GM12878 (cell line): ENCODE results near the gene ASAH2. TPM values are rescaled to one million over a fixed set of nuclear protein-coding genes. Genes with fewer than 3 reads are reported as not detected.

Experiments
- ATAC-seq: fragments of 200-7000 bp; cut with Tn5 transposase; 3 replicates; pipeline ENCODE4 v1.9.1; 2020; ENCODE audit warnings: mild to moderate bottlenecking, moderate library complexity
- BruUV-seq: library from RNA; stranded (reverse); fragments of 400-500 nt; replicated peaks from 2 replicates; lab custom pipeline; 2021; lab: Mats Ljungman, UMichigan
- CTCF ChIA-PET: fragments of 300-600 bp; sonication (Branson Sonifier 250); formaldehyde crosslinking; extraction: SDS; loops from one replicate; lab custom pipeline; 2021; ENCODE audit warnings: inconsistent platforms; lab: Yijun Ruan, JAX
- POLR2A ChIA-PET: fragments of 350-600 bp; formaldehyde crosslinking; extraction: SDS; loops from one replicate; lab custom pipeline; 2021; ENCODE audit warnings: inconsistent platforms; lab: Charles Lee
- RAD21 ChIA-PET: fragments of 300-600 bp; sonication (Branson Sonifier 250); formaldehyde crosslinking; loops from one replicate; lab custom pipeline; 2023; ENCODE audit warnings: antibody characterized with exemption; ENCODE audit not compliant: unreplicated experiment; lab: Charles Lee
- SMC1A ChIA-PET: fragments of 300-600 bp; sonication (Branson Sonifier 250); formaldehyde crosslinking; loops from one replicate; lab custom pipeline; 2023; ENCODE audit not compliant: unreplicated experiment, uncharacterized antibody; lab: Charles Lee
- DNase-seq: peaks from one replicate; pipeline ENCODE4 v3.0.0-alpha.2; 2011; ENCODE audit warnings: low read depth, low spot score
- FAIRE-seq: peaks from 3 replicates; lab custom pipeline; 2011; peaks lifted over from hg19 to GRCh38; lab: Jason Lieb, UNC
- H2AFZ ChIP-seq: 2 replicates; pipeline ENCODE4 v1.6.0; 2011; ENCODE audit warnings: low read depth, low read length, control low read depth; ENCODE audit not compliant: control insufficient read depth
- H3K27ac ChIP-seq: 2 replicates; pipeline ENCODE4 v1.5.1; 2011; ENCODE audit warnings: control low read depth; ENCODE audit not compliant: control insufficient read depth, insufficient read depth
- H3K27me3 ChIP-seq, 2 experiments: replicated peaks in 1 of 2; 2 replicates each; pipeline versions ENCODE4 v1.6.0 to v1.6.1; 2011; ENCODE audit warnings: low read length in 1 of 2; ENCODE audit not compliant: control insufficient read depth in 2 of 2, insufficient read depth in 2 of 2
- H3K36me3 ChIP-seq, 2 experiments: 2 replicates each; pipeline ENCODE4 v1.5.1; 2011; ENCODE audit warnings: low read length in 1 of 2; ENCODE audit not compliant: control insufficient read depth in 2 of 2, insufficient read depth in 2 of 2
- H3K4me1 ChIP-seq: 2 replicates; pipeline ENCODE4 v1.6.1; 2011; ENCODE audit warnings: mild to moderate bottlenecking, low read length, moderate library complexity, mixed read lengths; ENCODE audit not compliant: control insufficient read depth, insufficient read depth
- H3K4me2 ChIP-seq: 2 replicates; pipeline ENCODE4 v1.6.0; 2011; ENCODE audit warnings: control low read depth; ENCODE audit not compliant: control insufficient read depth, insufficient read depth
- H3K4me3 ChIP-seq: fragments of 200-600 bp; sonication (generic); 2 replicates; pipeline ENCODE4 v1.5.1; 2016
- H3K79me2 ChIP-seq: 2 replicates; pipeline ENCODE4 v1.6.0; 2011; ENCODE audit warnings: low read length; ENCODE audit not compliant: control insufficient read depth, insufficient read depth
- H3K9ac ChIP-seq: 2 replicates; pipeline ENCODE4 v1.8.0; 2011; ENCODE audit warnings: low read length, control low read depth, mixed read lengths; ENCODE audit not compliant: control insufficient read depth, insufficient read depth
- H3K9me3 ChIP-seq: replicated peaks from 3 replicates; pipeline ENCODE4 v1.5.1; 2011; ENCODE audit warnings: mild to moderate bottlenecking, low read length; ENCODE audit not compliant: control insufficient read depth, insufficient read depth
- H4K20me1 ChIP-seq: 2 replicates; pipeline ENCODE4 v1.6.0; 2011; ENCODE audit not compliant: control insufficient read depth, insufficient read depth
- ASH2L ChIP-seq: fragments of 300-600, 200-600 bp; sonication (generic); IDR thresholded peaks from 2 replicates; pipeline ENCODE4 v1.6.1; 2017; ENCODE audit warnings: low read depth, mild to moderate bottlenecking, borderline replicate concordance
- CUX1 ChIP-seq: IDR thresholded peaks from 2 replicates; pipeline ENCODE4 v1.6.1; 2012; ENCODE audit warnings: improper control_type of control experiment, low read depth, low read length; ENCODE audit not compliant: insufficient replicate concordance
- JUND ChIP-seq: IDR thresholded peaks from 2 replicates; pipeline ENCODE4 v1.6.1; 2012; ENCODE audit warnings: low read depth, mild to moderate bottlenecking, low read length, improper control_type of control experiment, moderate library complexity
- NR2C1 ChIP-seq: fragments of 450-650 bp; IDR thresholded peaks from 2 replicates; pipeline ENCODE4 v1.6.1; 2017; ENCODE audit warnings: antibody characterized with exemption, mild to moderate bottlenecking, moderate library complexity
- POLR2AphosphoS2 ChIP-seq: IDR thresholded peaks from 2 replicates; pipeline ENCODE4 v1.6.1; 2011; ENCODE audit warnings: low read depth, mild to moderate bottlenecking, low read length, improper control_type of control experiment, moderate library complexity
- POU2F2 ChIP-seq: IDR thresholded peaks from 3 replicates; pipeline ENCODE4 v1.6.1; 2011; ENCODE audit warnings: low read depth, mild to moderate bottlenecking, low read length, borderline replicate concordance
- RELA ChIP-seq: fragments of 450-650 bp; IDR thresholded peaks from 2 replicates; pipeline ENCODE4 v1.8.0; 2014; ENCODE audit warnings: borderline replicate concordance; ENCODE audit not compliant: partially characterized antibody
- RUNX3 ChIP-seq: IDR thresholded peaks from 2 replicates; pipeline ENCODE4 v1.6.1; 2012; ENCODE audit warnings: low read length, inconsistent platforms
- SMAD5 ChIP-seq: IDR thresholded peaks from 2 replicates; pipeline ENCODE4 v1.6.1; 2016; ENCODE audit warnings: antibody characterized with exemption, low read depth
- ZNF217 ChIP-seq: fragments of 450-650 bp; IDR thresholded peaks from 2 replicates; pipeline ENCODE4 v1.6.1; 2017; ENCODE audit warnings: antibody characterized with exemption, mild to moderate bottlenecking
- ZNF274 ChIP-seq: IDR thresholded peaks from one replicate; pipeline ENCODE4 v1.8.0; 2011; ENCODE audit not compliant: insufficient read length, insufficient read depth
- WGBS: methylation state at CpG from one replicate; pipeline ENCODE4 v1.1.6; 2016; ENCODE audit warnings: low lambda C conversion rate; ENCODE audit not compliant: insufficient replicate concordance, insufficient coverage; ENCODE audit errors: missing lambda C conversion rate; 5-methylcytosine and 5-hydroxymethylcytosine counted together
- in situ Hi-C: fragments of 300-500 bp; cut with MboI; formaldehyde crosslinking; loops from 9 replicates; pipeline ENCODE4 v1.14.3; 2018; ENCODE audit warnings: mixed read lengths
- intact Hi-C: fragments of 100-400 bp; cut with micrococcal nuclease; formaldehyde crosslinking; loops from one replicate; pipeline ENCODE4 v1.14.2; 2022; ENCODE audit not compliant: unreplicated experiment
- polyA plus RNA-seq, 11 experiments: library from polyadenylated mRNA; depleted of rRNA in 4 of 11; unstranded in 6 of 11; stranded (reverse) in 5 of 11; fragments of >200 nt; fragmentation: Nextera tagmentation in 4 of 11; fragmentation: Illumina TruSeq in 1 of 11; extraction: Ambion mirVana in 4 of 11; extraction: Trizol in 1 of 11; gene quantifications; 1 replicate in 1 of 11; 2 replicates in 10 of 11; pipeline versions ENCODE4 v1.2.1 to v1.2.3, GENCODE V29; 2011 to 2016; ENCODE audit warnings: inconsistent platforms in 2 of 11, missing spikeins in 2 of 11, low read depth in 1 of 11
- total RNA-seq, 4 experiments: library from RNA; depleted of rRNA in 3 of 4; stranded (reverse); fragments of >200 nt in 3 of 4; fragmentation: Illumina TruSeq in 1 of 4; extraction: Trizol in 1 of 4; gene quantifications; 2 replicates each; pipeline versions ENCODE4 v1.2.1 to v1.2.3, GENCODE V29; 2013 to 2021

Gene ASAH2
- total and polyA plus RNA-seq, 10 of the 15 experiments (the other 5 are each of a cell fraction or from before 2014, with no cell fraction given), result 0.23 to 2.3 (median 1.1) TPM

- no peak for DNase-seq
- Histone ChIP-seq H3K4me2 (no peak overlapping the region), H3K9ac (no peak overlapping the region), H3K4me3 (no peak overlapping the region), H3K4me1 (no peaks in the 10 kb centered on the region), H3K27ac (no peak overlapping the region), H3K9me3 (no peaks in the 10 kb centered on the region), H3K27me3 (no peaks in the 10 kb centered on the region; a peak in 1 of 4 replicates), H2AFZ (no peak overlapping the region), H3K36me3 (no peaks in the 10 kb centered on the region), H3K79me2 (no peaks in the 10 kb centered on the region), H4K20me1 (no peaks in the 10 kb centered on the region)
- WGBS, result 54% methylated on average over 4 of the region's 4 CpGs
- ChIA-PET RAD21 (no interaction called here), CTCF (no interaction called here), SMC1A (interaction anchor here (0.6 to 1.1 kb wide), 3 partner anchors 22 to 378 kb away, joined by 3 to 5 read pairs (median 3); no protein-coding TSS in a partner anchor), POLR2A (no interaction called here)
- FAIRE-seq, result no peak
- no TSS peak for BruUV-seq
- intact Hi-C loops (no loop called here), in situ Hi-C loops (no loop called here)
- TF ChIP-seq ASH2L (no peak), JUND (no peak), RELA (no peak)
- no peak for ATAC-seq
Observed at GRCh38 chr10:50281967-50282522, 30.7 kb upstream of the ASAH2 start.

- Histone ChIP-seq H3K9me3 (no peaks in the 10 kb centered on the region), H3K4me1 (no peaks in the 10 kb centered on the region), H3K4me2 (no peak overlapping the region), H3K27me3 (peaks cover 0 to 2% of the 10 kb centered on the region in 2 experiments; a peak in 2 of 4 replicates), H3K36me3 (no peaks in the 10 kb centered on the region), H3K27ac (no peak overlapping the region), H3K79me2 (no peaks in the 10 kb centered on the region), H4K20me1 (no peaks in the 10 kb centered on the region), H3K4me3 (no peak overlapping the region), H2AFZ (no peak overlapping the region), H3K9ac (no peak overlapping the region)
- ChIA-PET SMC1A (interaction anchor here (0.6 to 1.1 kb wide), 2 partner anchors 21 to 374 kb away, joined by 3 to 5 read pairs; no protein-coding TSS in a partner anchor), CTCF (interaction anchor here (1.2 to 1.5 kb wide), 2 partner anchors 22 to 30 kb away, joined by 3 read pairs; no protein-coding TSS in a partner anchor), RAD21 (no interaction called here), POLR2A (no interaction called here)
- in situ Hi-C loops (no loop called here), intact Hi-C loops (no loop called here)
- 47% methylated on average over 8 of the region's 8 CpGs for WGBS
- ATAC-seq, result no peak
- DNase-seq, result no peak
- no peak for FAIRE-seq
- BruUV-seq, result no TSS peak
- TF ChIP-seq POU2F2, result no peak
- TF ChIP-seq ZNF274, result no peak
- TF ChIP-seq ZNF217, result no peak
- TF ChIP-seq NR2C1, result no peak
- no peak for TF ChIP-seq POLR2AphosphoS2
- TF ChIP-seq RELA, result no peak
- no peak for TF ChIP-seq RUNX3
- no peak for TF ChIP-seq CUX1
- TF ChIP-seq SMAD5, result no peak
Observed at GRCh38 chr10:50281210-50281966, 30.1 kb upstream of the ASAH2 start.
